PC-9 (cell line): ENCODE data around the gene EWSR1. TPM values are rescaled to one million over a fixed set of nuclear protein-coding genes. Genes with fewer than 3 reads are reported as not detected.

Experiments used
- BruUV-seq: library from RNA; stranded (reverse); fragments of 400-500 nt; replicated peaks from 2 replicates; lab custom pipeline; 2021; lab: Mats Ljungman, UMichigan
- CTCF ChIA-PET: fragments of 300-600 bp; sonication (Branson Sonifier 250); formaldehyde crosslinking; loops from one replicate; lab custom pipeline; 2022; ENCODE audit warnings: antibody characterized with exemption; lab: Charles Lee
- POLR2A ChIA-PET: fragments of 300-600 bp; sonication (Branson Sonifier 250); formaldehyde crosslinking; loops from one replicate; lab custom pipeline; 2022; ENCODE audit warnings: antibody characterized with exemption; ENCODE audit not compliant: unreplicated experiment; lab: Charles Lee
- DNase-seq, 2 experiments: peaks; one replicate each; pipeline versions ENCODE4 v3.0.0 to v3.0.0-alpha.2; 2015 to 2022; ENCODE audit warnings: mixed read lengths in 1 of 2
- H2AFZ ChIP-seq: fragments of 200-600 bp; sonication (generic); 2 replicates; pipeline ENCODE4 v1.8.1; 2017; ENCODE audit warnings: antibody characterized with exemption
- H3F3A ChIP-seq: fragments of 200-600 bp; sonication (generic); 2 replicates; pipeline ENCODE4 v1.8.1; 2017; ENCODE audit warnings: antibody characterized with exemption, mild to moderate bottlenecking, low read depth; ENCODE audit not compliant: insufficient read depth
- H3K27ac ChIP-seq: fragments of 200-600 bp; sonication (generic); 2 replicates; pipeline ENCODE4 v1.6.1; 2016; ENCODE audit warnings: mixed run types
- H3K27me3 ChIP-seq: fragments of 200-600 bp; sonication (generic); 2 replicates; pipeline ENCODE4 v1.6.1; 2016; ENCODE audit warnings: low read depth, mixed run types; ENCODE audit not compliant: insufficient read depth
- H3K36me3 ChIP-seq: fragments of 200-600 bp; sonication (generic); 2 replicates; pipeline ENCODE4 v1.6.1; 2016; ENCODE audit warnings: low read depth, mixed run types
- H3K4me1 ChIP-seq: fragments of 200-600 bp; sonication (generic); replicated peaks from 2 replicates; pipeline ENCODE4 v1.6.1; 2016; ENCODE audit warnings: mixed run types; ENCODE audit not compliant: insufficient read depth
- H3K4me2 ChIP-seq: fragments of 200-600 bp; sonication (generic); 2 replicates; pipeline ENCODE4 v1.6.1; 2017; ENCODE audit warnings: mixed run types
- H3K4me3 ChIP-seq: fragments of 200-600 bp; sonication (generic); 2 replicates; pipeline ENCODE4 v1.6.1; 2016; ENCODE audit warnings: mixed run types
- H3K79me2 ChIP-seq: fragments of 200-600 bp; sonication (generic); 2 replicates; pipeline ENCODE4 v1.6.1; 2017; ENCODE audit warnings: low read depth, mixed run types
- H3K9me2 ChIP-seq: fragments of 200-600 bp; sonication (generic); 2 replicates; pipeline ENCODE4 v1.8.1; 2017; ENCODE audit warnings: mild to moderate bottlenecking; ENCODE audit not compliant: insufficient read depth
- H3K9me3 ChIP-seq: fragments of 200-600 bp; sonication (generic); 2 replicates; pipeline ENCODE4 v1.8.1; 2016; ENCODE audit warnings: low read depth; ENCODE audit not compliant: insufficient read depth
- H4K20me1 ChIP-seq: fragments of 200-600 bp; sonication (generic); 2 replicates; pipeline ENCODE4 v1.8.1; 2017; ENCODE audit not compliant: insufficient read depth
- EZH2 ChIP-seq: fragments of 200-600 bp; sonication (generic); IDR thresholded peaks from 2 replicates; pipeline ENCODE4 v1.8.0; 2017; ENCODE audit warnings: antibody characterized with exemption, low read depth
- intact Hi-C: fragments of 100-400 bp; cut with micrococcal nuclease; formaldehyde crosslinking; loops from one replicate; pipeline ENCODE4 v1.10.0; 2022; ENCODE audit not compliant: unreplicated experiment
- total RNA-seq: library from RNA; stranded (reverse); gene quantifications from 2 replicates; pipeline ENCODE4 v1.2.3, GENCODE V29; 2021
- TF ChIP-seq, protein P1 (sequence below): fragments of 200-600 bp; sonication (generic); conservative IDR thresholded peaks from 2 replicates; pipeline ENCODE4 v1.6.1; 2017; ENCODE audit warnings: mixed run types, antibody characterized with exemption, mild to moderate bottlenecking, moderate library complexity

The EWSR1 gene
- total RNA-seq, 1 experiment from 2014 or later: 200 TPM

DNA sequence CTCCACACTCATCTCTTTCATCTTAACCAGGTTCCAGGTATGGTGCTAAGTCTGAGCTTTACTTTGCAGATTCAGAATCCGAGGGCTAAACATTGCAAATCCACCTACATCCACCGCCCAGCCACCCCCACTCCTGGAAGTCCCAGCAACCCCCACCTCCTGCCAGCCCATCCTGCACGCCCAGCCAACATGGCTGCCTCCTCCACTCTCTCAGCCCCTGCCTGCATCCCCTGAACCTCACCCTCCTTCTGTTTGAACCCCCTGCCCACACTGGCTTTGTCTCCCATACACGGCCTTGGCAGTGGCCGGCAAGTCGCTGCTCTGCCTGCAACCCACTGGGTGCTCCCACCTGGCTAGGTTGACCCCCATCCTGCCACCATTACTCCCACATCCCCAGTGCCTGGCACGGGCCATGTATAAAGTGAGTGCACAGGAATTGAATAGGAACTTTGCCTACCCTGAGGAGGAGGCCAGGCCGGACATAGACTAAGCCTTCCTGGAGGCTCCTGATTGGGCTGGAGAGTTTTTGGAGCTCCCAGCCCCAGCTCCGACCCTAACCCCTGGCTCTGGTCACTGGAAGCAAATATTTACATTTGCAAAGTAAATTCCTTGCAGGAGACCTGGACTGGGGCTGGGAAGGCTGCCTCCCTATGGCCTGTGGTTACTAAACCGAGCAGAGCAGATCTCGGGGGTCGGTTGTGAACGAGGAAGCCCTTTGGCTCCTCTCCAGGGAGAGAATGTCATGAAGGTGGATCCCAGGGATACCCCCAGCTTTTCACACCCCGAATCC, 48.0 kb upstream of the EWSR1 start:
- intact Hi-C loops: no loop called here
- Histone ChIP-seq H3K79me2 (no peaks in the 10 kb centered on the region), H4K20me1 (no peaks in the 10 kb centered on the region), H3K9me2 (no peaks in the 10 kb centered on the region), H3K4me3 (no peak overlapping the region), H3K36me3 (no peaks in the 10 kb centered on the region), H3K9me3 (no peaks in the 10 kb centered on the region), H3K4me1 (no peaks in the 10 kb centered on the region), H3K27ac (no peak overlapping the region), H2AFZ (no peak overlapping the region), H3F3A (no peaks in the 10 kb centered on the region), H3K27me3 (0 out of 2 replicates have a peak, but pooled peaks cover 8% of the 10 kb centered on the region), H3K4me2 (no peak overlapping the region)
- TF ChIP-seq EZH2: no peak
- TF ChIP-seq, protein P1, sequence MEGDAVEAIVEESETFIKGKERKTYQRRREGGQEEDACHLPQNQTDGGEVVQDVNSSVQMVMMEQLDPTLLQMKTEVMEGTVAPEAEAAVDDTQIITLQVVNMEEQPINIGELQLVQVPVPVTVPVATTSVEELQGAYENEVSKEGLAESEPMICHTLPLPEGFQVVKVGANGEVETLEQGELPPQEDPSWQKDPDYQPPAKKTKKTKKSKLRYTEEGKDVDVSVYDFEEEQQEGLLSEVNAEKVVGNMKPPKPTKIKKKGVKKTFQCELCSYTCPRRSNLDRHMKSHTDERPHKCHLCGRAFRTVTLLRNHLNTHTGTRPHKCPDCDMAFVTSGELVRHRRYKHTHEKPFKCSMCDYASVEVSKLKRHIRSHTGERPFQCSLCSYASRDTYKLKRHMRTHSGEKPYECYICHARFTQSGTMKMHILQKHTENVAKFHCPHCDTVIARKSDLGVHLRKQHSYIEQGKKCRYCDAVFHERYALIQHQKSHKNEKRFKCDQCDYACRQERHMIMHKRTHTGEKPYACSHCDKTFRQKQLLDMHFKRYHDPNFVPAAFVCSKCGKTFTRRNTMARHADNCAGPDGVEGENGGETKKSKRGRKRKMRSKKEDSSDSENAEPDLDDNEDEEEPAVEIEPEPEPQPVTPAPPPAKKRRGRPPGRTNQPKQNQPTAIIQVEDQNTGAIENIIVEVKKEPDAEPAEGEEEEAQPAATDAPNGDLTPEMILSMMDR: no peak
- BruUV-seq: no TSS peak
- CTCF ChIA-PET: no interaction called here
- POLR2A ChIA-PET: no interaction called here
- no peak for DNase-seq

DNA sequence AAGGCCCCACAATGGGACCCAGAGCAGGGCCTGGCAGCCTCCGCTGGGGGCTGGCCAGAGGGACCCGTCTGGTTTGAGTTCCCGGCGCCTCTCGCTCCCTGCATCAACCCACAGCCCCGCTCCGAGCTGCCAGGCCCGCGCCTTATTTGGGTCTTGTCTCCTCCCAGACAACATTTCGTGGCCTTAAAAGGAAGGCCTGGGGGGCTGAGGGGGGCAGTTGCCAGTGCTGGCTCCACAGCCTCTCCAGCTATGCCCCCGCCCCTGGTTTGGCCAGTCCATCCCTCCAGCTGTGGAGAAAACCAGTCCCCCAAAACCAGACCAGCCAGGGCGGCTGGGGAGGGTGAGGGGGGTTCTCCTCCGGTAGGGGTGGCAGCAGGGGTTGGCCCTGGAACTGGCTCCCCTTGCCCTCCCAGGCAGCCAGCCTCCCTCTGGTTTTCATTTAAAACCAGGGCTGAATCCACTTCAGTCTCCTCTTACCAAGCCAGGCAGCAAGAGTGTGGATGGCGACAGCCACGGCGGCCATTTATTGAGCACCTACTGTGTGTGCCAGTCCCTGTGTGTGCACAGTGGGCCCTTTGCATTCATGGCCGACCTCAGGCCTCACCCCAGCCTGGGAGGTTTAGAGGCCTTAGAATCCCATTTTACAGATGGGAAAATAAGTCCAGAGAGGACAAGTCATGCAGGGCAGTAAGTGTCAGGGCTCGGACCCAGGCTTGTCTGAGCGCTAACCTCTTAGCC, 43.8 kb upstream of the EWSR1 start:
- no peak overlapping the region for H3K27ac ChIP-seq
- H3K9me2 ChIP-seq: no peaks in the 10 kb centered on the region
- 0 out of 2 replicates have a peak, but pooled peaks cover 7% of the 10 kb centered on the region for H3K27me3 ChIP-seq
- no peaks in the 10 kb centered on the region for H4K20me1 ChIP-seq
- H3K4me3 ChIP-seq: no peak overlapping the region
- ChIA-PET POLR2A (no interaction called here), CTCF (no interaction called here)
- no peaks in the 10 kb centered on the region for H3K79me2 ChIP-seq
- H3K4me2 ChIP-seq: no peak overlapping the region
- no TSS peak for BruUV-seq
- H3F3A ChIP-seq: no peaks in the 10 kb centered on the region
- no peaks in the 10 kb centered on the region for H3K4me1 ChIP-seq
- no peak for DNase-seq
- H2AFZ ChIP-seq: no peak overlapping the region
- no peaks in the 10 kb centered on the region for H3K36me3 ChIP-seq
- TF ChIP-seq, protein P1: no peak
- TF ChIP-seq EZH2: no peak
- intact Hi-C loops: no loop called here
- no peaks in the 10 kb centered on the region for H3K9me3 ChIP-seq

DNA sequence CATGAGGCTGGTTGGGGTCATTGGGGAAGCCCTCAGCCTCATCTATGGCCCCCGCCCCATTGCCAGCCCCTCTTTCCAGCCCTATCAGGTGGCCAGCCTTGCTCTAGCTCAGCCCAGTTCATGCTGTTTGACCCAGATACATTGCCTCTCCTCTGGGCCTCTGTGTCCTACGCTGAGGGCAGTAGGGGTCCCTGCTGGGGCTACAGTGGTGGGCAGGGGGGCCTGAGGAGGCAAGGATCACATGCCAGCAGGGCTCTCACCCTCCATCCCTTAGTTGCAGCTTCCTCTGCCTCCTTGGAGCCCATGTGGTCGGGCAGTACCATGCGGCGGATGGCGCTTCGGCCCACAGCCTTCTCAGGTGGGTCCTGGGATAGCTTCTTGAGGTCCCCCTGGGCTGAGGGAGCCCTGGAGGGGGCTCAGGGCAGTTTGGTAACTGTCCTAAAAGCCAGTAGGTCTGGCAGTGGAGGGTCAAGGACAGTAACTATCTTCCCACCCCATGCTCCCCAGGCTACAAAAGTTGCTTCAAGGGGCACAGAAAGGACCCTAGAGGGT, 43.1 kb upstream of the EWSR1 start:
- 0 out of 2 replicates have a peak, but pooled peaks cover 7% of the 10 kb centered on the region for H3K27me3 ChIP-seq
- no peak overlapping the region for H2AFZ ChIP-seq
- H4K20me1 ChIP-seq: no peaks in the 10 kb centered on the region
- H3K9me2 ChIP-seq: no peaks in the 10 kb centered on the region
- no peak overlapping the region for H3K4me2 ChIP-seq
- CTCF ChIA-PET: no interaction called here
- H3K27ac ChIP-seq: no peak overlapping the region
- no peak for DNase-seq
- BruUV-seq: no TSS peak
- H3K4me3 ChIP-seq: no peak overlapping the region
- no peaks in the 10 kb centered on the region for H3K36me3 ChIP-seq
- H3K4me1 ChIP-seq: no peaks in the 10 kb centered on the region
- no peaks in the 10 kb centered on the region for H3F3A ChIP-seq
- H3K79me2 ChIP-seq: no peaks in the 10 kb centered on the region
- intact Hi-C loops: no loop called here
- no peak for TF ChIP-seq EZH2
- TF ChIP-seq, protein P1: no peak
- POLR2A ChIA-PET: no interaction called here
- H3K9me3 ChIP-seq: no peaks in the 10 kb centered on the region
